GM18505 (cell line): Measurements from ENCODE around the gene ARHGEF7.

Experiments used
- ATAC-seq: cut with Tn5 transposase; IDR thresholded peaks from one replicate; pipeline ENCODE4 v1.9.1; 2021; ENCODE audit not compliant: unreplicated experiment
- POLR2A ChIP-seq: IDR thresholded peaks from 4 replicates; pipeline ENCODE4 v1.6.1; 2011; ENCODE audit warnings: borderline replicate concordance; ENCODE audit not compliant: insufficient read depth, insufficient read length; ENCODE audit errors: extremely low read depth

ARHGEF7 gene

GRCh38 chr13:111283457-111283856 is 168.3 kb downstream of the ARHGEF7 start:
- ATAC-seq: no peak
- TF ChIP-seq POLR2A: no peak

- no peak for ATAC-seq
- no peak for TF ChIP-seq POLR2A
These were observed 168.9 kb downstream of the ARHGEF7 start for GRCh38 chr13:111283991-111284390.

GRCh38 chr13:111284565-111284964 is 169.5 kb downstream of the ARHGEF7 start:
- no peak for TF ChIP-seq POLR2A
- no peak for ATAC-seq

GRCh38 chr13:111286162-111286561 is 171.1 kb downstream of the ARHGEF7 start:
- no peak for TF ChIP-seq POLR2A
- no peak for ATAC-seq

GRCh38 chr13:111286749-111287148 is 171.6 kb downstream of the ARHGEF7 start:
- ATAC-seq: no peak
- no peak for TF ChIP-seq POLR2A

- no peak for TF ChIP-seq POLR2A
- no peak for ATAC-seq
These were observed 172.1 kb downstream of the ARHGEF7 start for GRCh38 chr13:111287201-111287600.

- no peak for TF ChIP-seq POLR2A
- no peak for ATAC-seq
These were observed 173.2 kb downstream of the ARHGEF7 start for GRCh38 chr13:111288276-111288675.

GRCh38 chr13:111289251-111289650 is 174.1 kb downstream of the ARHGEF7 start:
- ATAC-seq: no peak
- TF ChIP-seq POLR2A: no peak

- no peak for ATAC-seq
These were observed 176.8 kb downstream of the ARHGEF7 start for GRCh38 chr13:111291908-111292307.

GRCh38 chr13:111292710-111293485 is 177.8 kb downstream of the ARHGEF7 start:
- TF ChIP-seq POLR2A: no peak
- no peak for ATAC-seq

More at GRCh38 chr13:111291908-111292307, 176.8 kb downstream of the ARHGEF7 start:
- TF ChIP-seq POLR2A: no peak

GRCh38 chr13:111295886-111296285 is 180.8 kb downstream of the ARHGEF7 start:
- no peak for ATAC-seq
- no peak for TF ChIP-seq POLR2A

GRCh38 chr13:111296417-111296816 is 181.3 kb downstream of the ARHGEF7 start:
- TF ChIP-seq POLR2A: no peak
- ATAC-seq: no peak

- no peak for TF ChIP-seq POLR2A
- no peak for ATAC-seq
These were observed 183.3 kb downstream of the ARHGEF7 start for GRCh38 chr13:111298214-111298975.

- no peak for TF ChIP-seq POLR2A
These were observed 187.1 kb downstream of the ARHGEF7 start for GRCh38 chr13:111302045-111302726.

GRCh38 chr13:111303559-111303958 is 188.4 kb downstream of the ARHGEF7 start:
- ATAC-seq: no peak
- TF ChIP-seq POLR2A: no peak

More at GRCh38 chr13:111302045-111302726, 187.1 kb downstream of the ARHGEF7 start:
- no peak for ATAC-seq
